ENCODE measurements around the gene DLG2. TPM values are rescaled to one million over a fixed set of nuclear protein-coding genes. Genes with fewer than 3 reads are reported as not detected.

DLG2 gene
- total and polyA plus RNA-seq, 2 donors, result 4.8 to 6.6 TPM

- no peaks in the 10 kb centered on the region for H3K9me3 ChIP-seq (ENCODE audit: control insufficient read depth in 2 of 2, insufficient read depth in 1 of 2, low read length in 1 of 2)
- 67% methylated on average over 2 of the region's 2 CpGs for WGBS
- H3K27ac ChIP-seq (ENCODE audit: low read depth in 1 of 2, low read length in 1 of 2), result no peak overlapping the region
- H3K36me3 ChIP-seq (ENCODE audit: control insufficient read depth in 2 of 2, insufficient read depth in 2 of 2, low read length in 1 of 2), result no peaks in the 10 kb centered on the region
- no peaks in the 10 kb centered on the region for H3K4me1 ChIP-seq (ENCODE audit: control insufficient read depth in 2 of 2, insufficient read depth in 2 of 2, low read length in 2 of 2)
- no peaks in the 10 kb centered on the region for H3K27me3 ChIP-seq (ENCODE audit: control insufficient read depth in 2 of 2, insufficient read depth in 1 of 2, low read length in 1 of 2)
- H3K4me3 ChIP-seq (ENCODE audit: low read length in 2 of 2), result no peak overlapping the region
- no peak for DNase-seq (ENCODE audit: low read depth in 6 of 9, low spot score in 9 of 9)
Observed at GRCh38 chr11:84958295-84958694, 668.8 kb downstream of the DLG2 start.

DNA sequence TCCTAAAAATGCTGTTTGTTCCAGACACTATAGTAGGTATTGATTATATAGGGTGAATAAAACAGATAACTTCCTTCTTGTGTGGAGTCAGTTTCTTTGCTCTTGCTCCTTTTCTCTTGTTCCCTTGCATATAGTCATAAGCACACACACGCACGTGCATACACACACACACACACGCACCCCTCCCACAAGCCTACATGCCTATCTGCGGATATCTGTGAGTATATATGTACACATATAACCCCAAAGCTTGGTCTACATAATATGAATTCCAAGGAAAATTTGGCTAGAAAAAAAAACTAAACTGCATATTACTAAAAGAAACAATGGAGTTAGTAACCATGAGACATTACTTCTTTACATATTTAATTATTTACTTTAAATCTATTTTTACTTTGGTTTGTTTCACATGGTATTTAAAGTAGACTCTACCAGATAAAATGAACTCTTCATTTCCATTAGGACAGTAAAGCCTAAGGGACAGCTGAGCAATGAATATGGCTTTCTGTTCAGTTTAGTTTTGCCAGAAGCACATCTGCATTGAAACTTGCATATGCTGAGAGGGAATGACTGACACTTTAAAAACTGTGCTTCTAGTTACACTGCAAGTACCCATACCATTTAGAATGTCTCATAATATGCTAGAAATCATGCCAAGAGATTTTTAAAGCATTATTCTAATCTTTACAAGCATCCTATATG is 676.4 kb downstream of the DLG2 start:
- peaks cover 0 to 5% of the 10 kb centered on the region in 2 donors for H3K9me3 ChIP-seq (ENCODE audit: control insufficient read depth in 2 of 2, insufficient read depth in 1 of 2, low read length in 1 of 2)
- DNase-seq (ENCODE audit: low read depth in 6 of 9, low spot score in 9 of 9), result no peak
- no peaks in the 10 kb centered on the region for H3K27me3 ChIP-seq (ENCODE audit: control insufficient read depth in 2 of 2, insufficient read depth in 1 of 2, low read length in 1 of 2)
- H3K4me3 ChIP-seq (ENCODE audit: low read length in 2 of 2), result no peak overlapping the region
- 96% methylated on average over 4 of the region's 4 CpGs for WGBS
- no peak overlapping the region for H3K27ac ChIP-seq (ENCODE audit: low read depth in 1 of 2, low read length in 1 of 2)
- no peaks in the 10 kb centered on the region for H3K36me3 ChIP-seq (ENCODE audit: control insufficient read depth in 2 of 2, insufficient read depth in 2 of 2, low read length in 1 of 2)
- no peaks in the 10 kb centered on the region for H3K4me1 ChIP-seq (ENCODE audit: control insufficient read depth in 2 of 2, insufficient read depth in 2 of 2, low read length in 2 of 2)

GRCh38 chr11:84947970-84948580 is 679.1 kb downstream of the DLG2 start:
- no peaks in the 10 kb centered on the region for H3K27me3 ChIP-seq (ENCODE audit: control insufficient read depth in 2 of 2, insufficient read depth in 1 of 2, low read length in 1 of 2)
- H3K36me3 ChIP-seq (ENCODE audit: control insufficient read depth in 2 of 2, insufficient read depth in 2 of 2, low read length in 1 of 2), result no peaks in the 10 kb centered on the region
- DNase-seq (ENCODE audit: low read depth in 6 of 9, low spot score in 9 of 9), result no peak
- H3K9me3 ChIP-seq (ENCODE audit: control insufficient read depth in 2 of 2, insufficient read depth in 1 of 2, low read length in 1 of 2), result peaks cover 0 to 12% of the 10 kb centered on the region in 2 donors
- H3K4me3 ChIP-seq (ENCODE audit: low read length in 2 of 2), result no peak overlapping the region
- H3K4me1 ChIP-seq (ENCODE audit: control insufficient read depth in 2 of 2, insufficient read depth in 2 of 2, low read length in 2 of 2), result no peaks in the 10 kb centered on the region
- 58% methylated on average over 3 of the region's 3 CpGs for WGBS
- H3K27ac ChIP-seq (ENCODE audit: low read depth in 1 of 2, low read length in 1 of 2), result no peak overlapping the region

- Histone ChIP-seq H3K4me3 (ENCODE audit: low read length in 2 of 2) (no peak overlapping the region), H3K27ac (ENCODE audit: low read depth in 1 of 2, low read length in 1 of 2) (no peak overlapping the region), H3K4me1 (ENCODE audit: control insufficient read depth in 2 of 2, insufficient read depth in 2 of 2, low read length in 2 of 2) (no peaks in the 10 kb centered on the region), H3K9me3 (ENCODE audit: control insufficient read depth in 2 of 2, insufficient read depth in 1 of 2, low read length in 1 of 2) (peaks cover 0 to 12% of the 10 kb centered on the region in 2 donors), H3K36me3 (ENCODE audit: control insufficient read depth in 2 of 2, insufficient read depth in 2 of 2, low read length in 1 of 2) (no peaks in the 10 kb centered on the region), H3K27me3 (ENCODE audit: control insufficient read depth in 2 of 2, insufficient read depth in 1 of 2, low read length in 1 of 2) (no peaks in the 10 kb centered on the region)
- WGBS, result 95% methylated on average over 3 of the region's 3 CpGs
- no peak for DNase-seq (ENCODE audit: low read depth in 6 of 9, low spot score in 9 of 9)
Observed at GRCh38 chr11:84947070-84947469, 680.1 kb downstream of the DLG2 start.

DNA sequence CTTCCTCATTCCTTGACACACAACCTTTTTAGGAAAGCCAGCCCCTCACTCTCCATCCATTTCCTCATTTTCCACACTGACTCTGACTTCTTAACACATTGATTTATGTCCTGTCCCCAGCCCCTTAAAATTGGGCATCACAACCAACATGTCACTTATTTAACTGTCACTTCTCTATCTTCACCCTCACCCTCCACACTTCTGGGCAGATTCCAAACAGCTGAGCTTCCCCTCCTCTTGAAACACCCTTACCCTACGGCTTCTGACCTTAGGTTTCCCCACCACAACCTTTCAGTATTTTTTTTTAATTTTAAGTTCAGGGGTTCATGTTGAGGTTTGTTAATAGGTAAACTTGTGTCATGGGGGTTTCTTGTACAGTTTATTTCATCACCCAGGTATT is 696.3 kb downstream of the DLG2 start:
- Histone ChIP-seq H3K36me3 (ENCODE audit: control insufficient read depth in 2 of 2, insufficient read depth in 2 of 2, low read length in 1 of 2) (no peaks in the 10 kb centered on the region), H3K27me3 (ENCODE audit: control insufficient read depth in 2 of 2, insufficient read depth in 1 of 2, low read length in 1 of 2) (no peaks in the 10 kb centered on the region), H3K4me3 (ENCODE audit: low read length in 2 of 2) (no peak overlapping the region), H3K27ac (ENCODE audit: low read depth in 1 of 2, low read length in 1 of 2) (no peak overlapping the region), H3K4me1 (ENCODE audit: control insufficient read depth in 2 of 2, insufficient read depth in 2 of 2, low read length in 2 of 2) (no peaks in the 10 kb centered on the region), H3K9me3 (ENCODE audit: control insufficient read depth in 2 of 2, insufficient read depth in 1 of 2, low read length in 1 of 2) (no peaks in the 10 kb centered on the region)
- WGBS, result 43% methylated on average over 1 of the region's 1 CpG
- DNase-seq (ENCODE audit: low read depth in 6 of 9, low spot score in 9 of 9), result no peak

DNA sequence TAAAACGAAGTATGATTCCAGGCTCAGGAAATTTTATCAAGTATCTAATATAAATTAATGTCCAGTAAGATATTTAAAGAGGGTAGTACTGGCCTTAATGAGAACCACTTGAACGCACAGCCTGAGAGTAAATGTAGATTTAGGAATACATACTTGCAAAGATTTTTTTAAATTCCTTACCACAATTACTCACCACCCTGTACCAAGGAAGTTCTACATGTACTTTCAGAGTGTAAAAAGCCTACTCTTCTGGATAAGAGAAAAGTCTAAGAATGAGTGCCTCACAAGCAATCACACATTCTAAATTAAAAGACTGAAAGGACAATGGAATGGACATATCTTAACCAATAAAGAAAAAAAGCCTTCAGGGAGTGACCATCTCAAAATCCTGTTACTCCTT is 697.4 kb downstream of the DLG2 start:
- H3K9me3 ChIP-seq (ENCODE audit: control insufficient read depth in 2 of 2, insufficient read depth in 1 of 2, low read length in 1 of 2), result no peaks in the 10 kb centered on the region
- H3K36me3 ChIP-seq (ENCODE audit: control insufficient read depth in 2 of 2, insufficient read depth in 2 of 2, low read length in 1 of 2), result no peaks in the 10 kb centered on the region
- H3K27ac ChIP-seq (ENCODE audit: low read depth in 1 of 2, low read length in 1 of 2), result no peak overlapping the region
- no peaks in the 10 kb centered on the region for H3K27me3 ChIP-seq (ENCODE audit: control insufficient read depth in 2 of 2, insufficient read depth in 1 of 2, low read length in 1 of 2)
- 92% methylated on average over 2 of the region's 2 CpGs for WGBS
- no peak overlapping the region for H3K4me3 ChIP-seq (ENCODE audit: low read length in 2 of 2)
- no peak for DNase-seq (ENCODE audit: low read depth in 6 of 9, low spot score in 9 of 9)
- no peaks in the 10 kb centered on the region for H3K4me1 ChIP-seq (ENCODE audit: control insufficient read depth in 2 of 2, insufficient read depth in 2 of 2, low read length in 2 of 2)

DNA sequence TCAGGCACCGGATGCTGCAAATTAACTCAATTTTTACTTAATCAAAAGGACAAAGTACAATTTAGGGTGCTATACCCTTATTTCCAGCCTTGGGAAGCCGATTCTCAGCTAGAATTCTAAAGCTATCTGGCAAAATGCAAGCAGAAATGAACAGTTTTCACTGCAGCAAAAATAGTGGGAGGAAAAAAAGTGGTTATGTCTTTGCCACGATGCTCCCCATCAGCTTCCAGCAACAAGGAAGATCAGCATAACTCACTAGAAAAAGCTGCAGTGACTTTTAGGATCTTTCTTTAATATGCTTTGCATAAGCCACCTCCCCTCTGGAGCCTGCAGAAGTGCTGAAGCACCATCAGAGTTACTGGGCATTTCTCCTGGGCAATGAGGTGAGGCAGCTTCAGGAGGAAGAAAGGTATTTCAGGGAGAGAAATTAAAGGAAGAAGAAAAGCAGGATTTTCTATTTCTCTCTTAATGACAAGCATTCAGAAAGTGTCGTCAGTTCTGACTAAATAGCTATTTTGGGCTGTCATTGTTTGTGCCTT is 702.9 kb downstream of the DLG2 start:
- Histone ChIP-seq H3K4me1 (ENCODE audit: control insufficient read depth in 2 of 2, insufficient read depth in 2 of 2, low read length in 2 of 2) (no peaks in the 10 kb centered on the region), H3K27me3 (ENCODE audit: control insufficient read depth in 2 of 2, insufficient read depth in 1 of 2, low read length in 1 of 2) (no peaks in the 10 kb centered on the region), H3K4me3 (ENCODE audit: low read length in 2 of 2) (no peak overlapping the region), H3K36me3 (ENCODE audit: control insufficient read depth in 2 of 2, insufficient read depth in 2 of 2, low read length in 1 of 2) (no peaks in the 10 kb centered on the region), H3K9me3 (ENCODE audit: control insufficient read depth in 2 of 2, insufficient read depth in 1 of 2, low read length in 1 of 2) (no peaks in the 10 kb centered on the region), H3K27ac (ENCODE audit: low read depth in 1 of 2, low read length in 1 of 2) (no peak overlapping the region)
- DNase-seq (ENCODE audit: low read depth in 6 of 9, low spot score in 9 of 9), result no peak
- 69% methylated on average over 4 of the region's 4 CpGs for WGBS

- H3K4me3 ChIP-seq (ENCODE audit: low read length in 2 of 2), result no peak overlapping the region
- WGBS, result 85% methylated on average over 4 of the region's 4 CpGs
Observed at GRCh38 chr11:84923489-84923888, 703.7 kb downstream of the DLG2 start.

DNA sequence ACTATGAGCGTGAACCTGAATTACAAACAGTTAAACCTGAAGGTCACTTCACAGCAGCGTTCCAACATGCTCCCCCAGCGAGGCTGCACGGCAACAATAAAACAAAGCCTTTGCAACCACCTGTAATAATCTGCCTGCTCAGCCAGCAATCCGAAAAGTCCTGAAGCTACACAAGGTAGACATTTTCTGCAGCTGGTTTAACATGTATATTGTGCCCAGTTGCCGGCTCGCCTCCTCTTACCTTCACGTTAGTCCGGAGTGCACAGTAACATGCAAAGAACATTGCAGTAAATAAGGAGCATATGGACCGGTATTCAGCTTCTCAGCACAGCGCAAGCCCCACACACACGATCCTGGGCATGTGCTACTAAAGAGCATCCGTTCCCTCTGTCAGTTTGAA is 704.3 kb downstream of the DLG2 start:
- no peaks in the 10 kb centered on the region for H3K4me1 ChIP-seq (ENCODE audit: control insufficient read depth in 2 of 2, insufficient read depth in 2 of 2, low read length in 2 of 2)
- H3K27me3 ChIP-seq (ENCODE audit: control insufficient read depth in 2 of 2, insufficient read depth in 1 of 2, low read length in 1 of 2), result no peaks in the 10 kb centered on the region
- no peak for DNase-seq (ENCODE audit: low read depth in 6 of 9, low spot score in 9 of 9)
- no peaks in the 10 kb centered on the region for H3K9me3 ChIP-seq (ENCODE audit: control insufficient read depth in 2 of 2, insufficient read depth in 1 of 2, low read length in 1 of 2)
- H3K4me3 ChIP-seq (ENCODE audit: low read length in 2 of 2), result no peak overlapping the region
- H3K36me3 ChIP-seq (ENCODE audit: control insufficient read depth in 2 of 2, insufficient read depth in 2 of 2, low read length in 1 of 2), result no peaks in the 10 kb centered on the region
- 28% methylated on average over 13 of the region's 13 CpGs for WGBS
- no peak overlapping the region for H3K27ac ChIP-seq (ENCODE audit: low read depth in 1 of 2, low read length in 1 of 2)

More at GRCh38 chr11:84923489-84923888, 703.7 kb downstream of the DLG2 start:
- no peak overlapping the region for H3K27ac ChIP-seq (ENCODE audit: low read depth in 1 of 2, low read length in 1 of 2)
- H3K36me3 ChIP-seq (ENCODE audit: control insufficient read depth in 2 of 2, insufficient read depth in 2 of 2, low read length in 1 of 2), result no peaks in the 10 kb centered on the region
- H3K9me3 ChIP-seq (ENCODE audit: control insufficient read depth in 2 of 2, insufficient read depth in 1 of 2, low read length in 1 of 2), result no peaks in the 10 kb centered on the region
- DNase-seq (ENCODE audit: low read depth in 6 of 9, low spot score in 9 of 9), result no peak
- H3K27me3 ChIP-seq (ENCODE audit: control insufficient read depth in 2 of 2, insufficient read depth in 1 of 2, low read length in 1 of 2), result no peaks in the 10 kb centered on the region
- no peaks in the 10 kb centered on the region for H3K4me1 ChIP-seq (ENCODE audit: control insufficient read depth in 2 of 2, insufficient read depth in 2 of 2, low read length in 2 of 2)

All from thymus (tissue), 11 donors.